Cardiac fibroblast (primary cell): ENCODE measurements around the gene NBR1.

Experiments used
- DNase-seq, 2 donors: peaks; one replicate each; pipeline versions ENCODE4 v3.0.0 to v3.0.0-alpha.2; 2010; ENCODE audit warnings: low read depth in 2 of 2
- H3K4me3 ChIP-seq, 2 donors: replicated peaks in 1 of 2; 1 replicate in 1 of 2; 2 replicates in 1 of 2; pipeline ENCODE4 v1.5.1; 2011; ENCODE audit warnings: low read depth in 2 of 2, low read length in 2 of 2, mild to moderate bottlenecking in 2 of 2, moderate library complexity in 1 of 2
- TF ChIP-seq, protein P1 (sequence below): IDR thresholded peaks from one replicate; pipeline ENCODE4 v1.5.1; 2011; ENCODE audit warnings: low read depth, mild to moderate bottlenecking, low read length, inconsistent platforms

The NBR1 gene

GRCh38 chr17:43213545-43213944 is 42.5 kb downstream of the NBR1 start:
- TF ChIP-seq, protein P1, sequence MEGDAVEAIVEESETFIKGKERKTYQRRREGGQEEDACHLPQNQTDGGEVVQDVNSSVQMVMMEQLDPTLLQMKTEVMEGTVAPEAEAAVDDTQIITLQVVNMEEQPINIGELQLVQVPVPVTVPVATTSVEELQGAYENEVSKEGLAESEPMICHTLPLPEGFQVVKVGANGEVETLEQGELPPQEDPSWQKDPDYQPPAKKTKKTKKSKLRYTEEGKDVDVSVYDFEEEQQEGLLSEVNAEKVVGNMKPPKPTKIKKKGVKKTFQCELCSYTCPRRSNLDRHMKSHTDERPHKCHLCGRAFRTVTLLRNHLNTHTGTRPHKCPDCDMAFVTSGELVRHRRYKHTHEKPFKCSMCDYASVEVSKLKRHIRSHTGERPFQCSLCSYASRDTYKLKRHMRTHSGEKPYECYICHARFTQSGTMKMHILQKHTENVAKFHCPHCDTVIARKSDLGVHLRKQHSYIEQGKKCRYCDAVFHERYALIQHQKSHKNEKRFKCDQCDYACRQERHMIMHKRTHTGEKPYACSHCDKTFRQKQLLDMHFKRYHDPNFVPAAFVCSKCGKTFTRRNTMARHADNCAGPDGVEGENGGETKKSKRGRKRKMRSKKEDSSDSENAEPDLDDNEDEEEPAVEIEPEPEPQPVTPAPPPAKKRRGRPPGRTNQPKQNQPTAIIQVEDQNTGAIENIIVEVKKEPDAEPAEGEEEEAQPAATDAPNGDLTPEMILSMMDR: no peak
- no peak for DNase-seq
- no peak overlapping the region for H3K4me3 ChIP-seq

GRCh38 chr17:43215341-43215740 is 44.3 kb downstream of the NBR1 start:
- H3K4me3 ChIP-seq: no peak overlapping the region
- TF ChIP-seq, protein P1: no peak
- no peak for DNase-seq

- TF ChIP-seq, protein P1: no peak
- no peak overlapping the region for H3K4me3 ChIP-seq
- DNase-seq: no peak
These were observed 45.4 kb downstream of the NBR1 start for GRCh38 chr17:43216369-43216761.

DNA sequence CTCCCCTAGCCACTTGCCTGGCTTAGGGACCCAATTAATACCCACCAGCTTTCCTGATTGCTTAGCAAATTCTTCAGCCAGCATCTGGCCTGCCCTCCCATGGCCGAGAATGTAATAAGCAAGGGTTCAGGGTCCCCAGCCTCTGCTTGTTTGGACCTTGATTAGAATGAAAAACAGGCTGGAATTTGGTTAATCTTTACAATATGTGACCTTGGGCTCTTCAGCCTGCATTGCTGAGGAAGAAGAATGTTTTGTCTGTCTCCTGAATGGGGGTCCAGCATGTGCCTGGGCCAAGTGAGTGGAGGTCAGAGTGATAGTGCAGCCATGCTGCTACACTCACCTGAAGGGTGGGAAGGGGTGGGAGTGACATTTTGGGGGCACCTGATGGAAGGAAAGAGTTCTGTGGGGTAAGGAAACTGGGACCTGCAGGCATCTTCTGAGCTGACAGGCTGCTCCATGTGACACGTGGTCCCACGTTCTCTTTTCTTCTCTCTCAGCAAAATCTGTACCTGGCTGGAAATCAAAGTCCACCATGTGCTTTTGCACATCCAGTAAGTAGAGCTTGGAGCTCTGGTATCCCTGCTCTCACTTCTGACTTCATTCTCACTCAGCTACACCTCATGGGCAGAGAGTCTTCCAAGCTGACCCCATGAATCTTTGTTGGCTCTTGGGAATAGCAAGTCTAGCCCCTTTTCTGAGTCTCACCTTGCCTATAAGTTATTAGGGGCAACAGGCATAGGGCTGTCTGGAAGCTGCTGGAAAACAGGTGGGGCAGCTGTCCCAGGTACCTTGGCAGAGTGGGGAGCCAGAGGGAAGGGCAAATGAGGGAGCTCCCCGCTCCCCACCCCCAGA is 46.0 kb downstream of the NBR1 start:
- no peak overlapping the region for H3K4me3 ChIP-seq
- TF ChIP-seq, protein P1: no peak
- DNase-seq: no peak

- no peak overlapping the region for H3K4me3 ChIP-seq
- no peak for DNase-seq
- TF ChIP-seq, protein P1: no peak
These were observed 46.6 kb downstream of the NBR1 start for GRCh38 chr17:43217614-43218087.

DNA sequence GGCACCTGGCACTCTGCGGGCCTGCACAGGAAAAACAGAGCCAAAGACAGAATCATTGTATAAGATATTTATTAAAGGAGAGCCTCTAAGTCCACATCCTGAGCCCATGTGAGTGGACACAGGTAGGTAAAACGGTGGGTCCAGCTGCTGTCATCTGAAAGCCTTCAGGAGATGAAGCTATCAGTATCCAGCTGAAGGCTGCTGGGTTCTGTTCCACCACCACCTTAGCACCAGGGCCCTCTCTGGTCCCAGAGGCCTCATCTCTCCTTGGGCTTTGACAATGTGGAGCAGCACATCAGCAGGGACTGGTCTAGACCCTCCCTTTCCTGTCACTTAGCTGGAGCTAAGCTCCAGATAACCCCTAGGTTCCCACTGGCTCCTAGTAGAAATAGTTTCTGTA is 48.0 kb downstream of the NBR1 start:
- DNase-seq: no peak
- H3K4me3 ChIP-seq: no peak overlapping the region
- TF ChIP-seq, protein P1: no peak
